ENCODE results near the gene KMT2C. TPM values are rescaled to one million over a fixed set of nuclear protein-coding genes. Genes with fewer than 3 reads are reported as not detected.

Gene KMT2C
- total and polyA plus RNA-seq, 10 of the 15 experiments (the other 5 are each of a cell fraction or from before 2014, with no cell fraction given), result 3.3 to 45.2 (median 19.2) TPM

- ChIA-PET SMC1A (ENCODE audit: uncharacterized antibody, unreplicated experiment) (interaction anchor here (0.6 kb wide), 1 partner anchor 12 kb away, joined by 3 read pairs; no protein-coding TSS in a partner anchor), CTCF (no interaction called here), RAD21 (ENCODE audit: unreplicated experiment) (no interaction called here), POLR2A (no interaction called here)
- Histone ChIP-seq H3K9ac (ENCODE audit: control insufficient read depth, insufficient read depth, low read length) (no peak overlapping the region), H3K27me3 (replicated peaks in 1 of 2; ENCODE audit: control insufficient read depth in 2 of 2, insufficient read depth in 2 of 2, low read length in 1 of 2) (no peaks in the 10 kb centered on the region), H3K79me2 (ENCODE audit: control insufficient read depth, insufficient read depth, low read length) (peaks cover 48% of the 10 kb centered on the region), H4K20me1 (ENCODE audit: control insufficient read depth, insufficient read depth) (no peaks in the 10 kb centered on the region; the same call in 1 of the 2 replicates), H3K9me3 (replicated peaks; ENCODE audit: control insufficient read depth, insufficient read depth, low read length) (no peaks in the 10 kb centered on the region; the same call in 2 of the 3 replicates), H3K4me2 (ENCODE audit: control insufficient read depth, insufficient read depth) (no peak overlapping the region), H3K4me3 (no peak overlapping the region), H3K36me3 (ENCODE audit: control insufficient read depth in 2 of 2, insufficient read depth in 2 of 2, low read length in 1 of 2) (no peaks in the 10 kb centered on the region), H3K27ac (ENCODE audit: control insufficient read depth, insufficient read depth) (no peak overlapping the region), H3K4me1 (ENCODE audit: control insufficient read depth, insufficient read depth, low read length) (no peaks in the 10 kb centered on the region), H2AFZ (ENCODE audit: control insufficient read depth, low read depth, low read length) (no peak overlapping the region)
- 33% methylated on average over 5 of the region's 5 CpGs for WGBS (ENCODE audit: insufficient coverage, insufficient replicate concordance, low lambda C conversion rate, missing lambda C conversion rate)
- no peak for DNase-seq (ENCODE audit: low read depth, low spot score)
- TF ChIP-seq SMAD1 (IDR thresholded peaks at IDR 0.05; ENCODE audit: low read depth, partially characterized antibody) (no peak), SREBF1 (IDR thresholded peaks at IDR 0.05; ENCODE audit: low read length) (0 out of 2 replicates have a peak, but pooled peaks have one; percentile 38), RFX5 (IDR thresholded peaks at IDR 0.05; ENCODE audit: low read depth, low read length) (no peak), POLR2AphosphoS2 (IDR thresholded peaks at IDR 0.05; ENCODE audit: low read depth, low read length) (no peak), ZSCAN29 (IDR thresholded peaks at IDR 0.05) (no peak)
- intact Hi-C loops (cut with micrococcal nuclease; ENCODE audit: unreplicated experiment), result no loop called here
- in situ Hi-C loops (cut with MboI), result no loop called here
- no TSS peak for BruUV-seq (replicated peaks)
- no peak for FAIRE-seq
- no peak for ATAC-seq
Observed at GRCh38 chr7:152402384-152403250, 33.2 kb downstream of the KMT2C start.

GRCh38 chr7:152399344-152399743 lies 36.5 kb downstream of the KMT2C start:
- ATAC-seq, result no peak
- in situ Hi-C loops (cut with MboI), result no loop called here
- SMC1A ChIA-PET (ENCODE audit: uncharacterized antibody, unreplicated experiment), result interaction anchor here (0.9 to 1.2 kb wide), 2 partner anchors 10 to 18 kb away, joined by 3 read pairs; no protein-coding TSS in a partner anchor
- no peaks in the 10 kb centered on the region for H3K27me3 ChIP-seq (replicated peaks in 1 of 2; ENCODE audit: control insufficient read depth in 2 of 2, insufficient read depth in 2 of 2, low read length in 1 of 2)
- CTCF ChIA-PET, result interaction anchor here (0.9 kb wide), 1 partner anchor 62 kb away, joined by 4 read pairs; no protein-coding TSS in a partner anchor
- H3K9ac ChIP-seq (ENCODE audit: control insufficient read depth, insufficient read depth, low read length), result no peak overlapping the region
- no peak for DNase-seq (ENCODE audit: low read depth, low spot score)
- H3K4me1 ChIP-seq (ENCODE audit: control insufficient read depth, insufficient read depth, low read length), result no peaks in the 10 kb centered on the region
- H3K9me3 ChIP-seq (replicated peaks; ENCODE audit: control insufficient read depth, insufficient read depth, low read length), result no peaks in the 10 kb centered on the region; the same call in 2 of the 3 replicates
- H3K27ac ChIP-seq (ENCODE audit: control insufficient read depth, insufficient read depth), result no peak overlapping the region
- FAIRE-seq, result no peak
- no peak overlapping the region for H3K4me3 ChIP-seq
- no peaks in the 10 kb centered on the region; the same call in 1 of the 2 replicates for H4K20me1 ChIP-seq (ENCODE audit: control insufficient read depth, insufficient read depth)
- intact Hi-C loops (cut with micrococcal nuclease; ENCODE audit: unreplicated experiment), result no loop called here
- RAD21 ChIA-PET (ENCODE audit: unreplicated experiment), result no interaction called here
- no peak overlapping the region for H2AFZ ChIP-seq (ENCODE audit: control insufficient read depth, low read depth, low read length)
- H3K79me2 ChIP-seq (ENCODE audit: control insufficient read depth, insufficient read depth, low read length), result peaks cover 64% of the 10 kb centered on the region
- H3K4me2 ChIP-seq (ENCODE audit: control insufficient read depth, insufficient read depth), result no peak overlapping the region
- H3K36me3 ChIP-seq (ENCODE audit: control insufficient read depth in 2 of 2, insufficient read depth in 2 of 2, low read length in 1 of 2), result no peaks in the 10 kb centered on the region
- BruUV-seq (replicated peaks), result no TSS peak
- POLR2A ChIA-PET, result no interaction called here
- TF ChIP-seq RAD21 (IDR thresholded peaks at IDR 0.05; ENCODE audit: insufficient read depth, low read depth, low read length) (no peak), NRF1 (conservative IDR thresholded peaks at IDR 0.05; ENCODE audit: low read depth, low read length) (no peak), CBX5 (IDR thresholded peaks at IDR 0.05; ENCODE audit: low read depth) (no peak), POLR2AphosphoS2 (IDR thresholded peaks at IDR 0.05; ENCODE audit: low read depth, low read length) (no peak), IRF5 (IDR thresholded peaks at IDR 0.05; ENCODE audit: borderline replicate concordance) (no peak), HDAC6 (IDR thresholded peaks at IDR 0.05; ENCODE audit: unreplicated experiment) (no peak), EED (IDR thresholded peaks at IDR 0.05; ENCODE audit: low read depth) (no peak), PML (IDR thresholded peaks at IDR 0.05; ENCODE audit: low read length) (no peak), NR2C1 (IDR thresholded peaks at IDR 0.05) (no peak), NBN (IDR thresholded peaks at IDR 0.05) (no peak)

Data from GM12878 (cell line).